Activated CD4-positive, alpha-beta T cell treated with anti-CD3 and anti-CD28 coated beads, Interleukin-2, amount 10 ng/mL, durations not matched to agents 24 days and 14 days (primary cell): Measurements from ENCODE around the gene TNNI3K. TPM values are rescaled to one million over a fixed set of nuclear protein-coding genes. Genes with fewer than 3 reads are reported as not detected.

Source experiments
- DNase-seq: peaks from one replicate; pipeline ENCODE4 v3.0.0; 2022
- H3K27ac Mint-ChIP-seq: one replicate; pipeline ENCODE4 v1.8.0; 2022; ENCODE audit warnings: mild to moderate bottlenecking, mixed read lengths
- H3K27me3 Mint-ChIP-seq: one replicate; pipeline ENCODE4 v1.8.0; 2022; ENCODE audit warnings: mixed read lengths
- H3K36me3 Mint-ChIP-seq: one replicate; pipeline ENCODE4 v1.8.0; 2022; ENCODE audit warnings: low read depth, mild to moderate bottlenecking, mixed read lengths
- H3K4me1 Mint-ChIP-seq: one replicate; pipeline ENCODE4 v1.8.0; 2021; ENCODE audit warnings: mixed read lengths
- H3K4me3 Mint-ChIP-seq: one replicate; pipeline ENCODE4 v1.8.0; 2022; ENCODE audit warnings: mild to moderate bottlenecking, moderate library complexity, mixed read lengths
- H3K9me3 Mint-ChIP-seq: one replicate; pipeline ENCODE4 v1.8.0; 2021; ENCODE audit warnings: mixed read lengths
- intact Hi-C: fragments of 100-400 bp; cut with micrococcal nuclease; formaldehyde crosslinking; loops from one replicate; pipeline ENCODE4 v1.15.1; 2023
- total RNA-seq: library from RNA; stranded (reverse); gene quantifications from 2 replicates; pipeline ENCODE4 v1.2.3, GENCODE V29; 2022

TNNI3K gene
- total RNA-seq, 1 donor from 2014 or later: not detected

DNA sequence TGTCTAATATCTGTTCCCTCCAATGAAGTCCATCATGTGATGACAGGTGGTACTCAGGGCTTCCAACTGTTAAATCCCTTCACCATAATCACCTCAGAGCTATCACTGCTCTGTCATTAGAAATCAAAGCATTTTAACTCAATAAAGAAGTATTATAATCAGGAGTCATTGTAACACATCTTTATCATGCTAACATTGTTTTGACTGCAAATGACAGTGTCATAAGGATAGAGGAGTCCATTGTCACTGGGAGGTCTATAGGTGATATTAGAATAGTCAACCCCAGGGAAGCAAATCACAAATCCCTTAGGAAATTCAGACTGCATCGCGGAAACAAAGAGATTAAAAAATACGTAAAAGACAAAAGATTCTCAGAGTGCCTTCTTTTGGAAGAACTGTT is 246.4 kb downstream of the TNNI3K start:
- Mint-ChIP-seq H3K27me3 (no peaks in the 10 kb centered on the region), H3K27ac (no peak overlapping the region)

DNA sequence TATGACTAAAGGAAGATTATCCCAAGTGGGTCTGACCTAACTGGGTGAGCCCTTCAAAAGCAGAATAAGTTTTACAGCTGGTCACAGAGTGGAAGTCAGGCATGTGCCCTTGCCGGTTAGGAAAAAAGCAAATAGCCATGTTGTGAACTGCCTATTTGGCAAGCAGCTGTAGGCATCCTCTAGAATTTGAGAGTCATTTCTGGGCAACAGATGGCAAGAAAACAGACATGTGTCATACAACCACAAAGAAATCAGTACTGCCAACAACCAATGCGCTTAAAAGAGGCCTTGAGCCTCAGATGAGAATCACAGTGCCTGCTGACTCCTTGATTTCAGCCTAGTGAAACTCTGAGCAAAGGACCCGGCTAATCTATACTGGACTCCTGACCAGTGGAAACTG is 250.4 kb downstream of the TNNI3K start:
- Mint-ChIP-seq H3K4me1 (no peaks in the 10 kb centered on the region), H3K27me3 (no peaks in the 10 kb centered on the region), H3K9me3 (no peaks in the 10 kb centered on the region), H3K27ac (no peak overlapping the region), H3K4me3 (no peak overlapping the region), H3K36me3 (no peaks in the 10 kb centered on the region)
- DNase-seq: no peak
- intact Hi-C loops: no loop called here

More for the DNA sequence above, 246.4 kb downstream of the TNNI3K start:
- no peaks in the 10 kb centered on the region for H3K4me1 Mint-ChIP-seq
- H3K9me3 Mint-ChIP-seq: no peaks in the 10 kb centered on the region
- H3K4me3 Mint-ChIP-seq: no peak overlapping the region
- intact Hi-C loops: no loop called here
- DNase-seq: no peak
- H3K36me3 Mint-ChIP-seq: no peaks in the 10 kb centered on the region

DNA sequence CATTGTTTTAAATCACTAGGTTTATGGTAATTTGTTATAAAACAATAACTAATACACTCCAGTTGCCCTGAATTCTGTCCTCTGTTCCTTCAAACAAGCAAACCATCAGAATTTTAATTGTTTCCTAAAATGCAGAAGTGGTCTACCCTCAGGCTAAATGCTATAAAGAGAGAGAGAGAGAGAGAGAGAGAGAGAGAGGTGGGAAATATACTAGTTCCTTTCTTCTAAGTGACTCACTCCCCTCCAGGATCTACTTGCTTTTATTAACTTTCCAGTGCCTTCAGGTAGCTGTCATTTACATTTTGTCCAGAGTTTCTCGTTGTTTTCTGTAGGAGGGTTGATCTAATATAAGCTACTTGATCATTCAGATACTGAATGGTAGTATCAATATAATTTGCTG is 250.8 kb downstream of the TNNI3K start:
- Mint-ChIP-seq H3K4me1 (no peaks in the 10 kb centered on the region), H3K27me3 (no peaks in the 10 kb centered on the region), H3K36me3 (no peaks in the 10 kb centered on the region), H3K27ac (no peak overlapping the region), H3K9me3 (no peaks in the 10 kb centered on the region), H3K4me3 (no peak overlapping the region)
- DNase-seq: no peak
- intact Hi-C loops: no loop called here

DNA sequence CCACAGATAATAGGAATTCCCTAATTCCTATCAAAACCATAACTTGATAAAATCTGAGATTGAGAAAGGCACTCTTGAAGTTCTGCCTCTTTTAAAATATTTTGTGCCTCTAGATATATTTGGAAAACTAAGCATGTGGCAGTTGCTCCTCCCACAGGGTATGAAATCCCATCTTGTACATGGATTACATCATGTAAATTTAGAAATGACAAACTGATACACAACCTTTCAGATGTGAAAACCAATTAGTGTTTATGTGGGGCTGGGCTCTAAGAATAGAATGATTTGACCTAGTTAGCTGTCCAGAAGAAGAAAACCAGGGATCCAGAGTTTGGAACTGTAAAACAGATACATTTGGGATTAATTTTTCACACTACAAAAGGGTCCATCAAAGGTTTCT is 261.5 kb downstream of the TNNI3K start:
- Mint-ChIP-seq H3K36me3 (no peaks in the 10 kb centered on the region), H3K4me3 (no peak overlapping the region), H3K4me1 (no peaks in the 10 kb centered on the region), H3K27ac (no peak overlapping the region), H3K9me3 (no peaks in the 10 kb centered on the region), H3K27me3 (no peaks in the 10 kb centered on the region)
- DNase-seq: no peak
- intact Hi-C loops: no loop called here

DNA sequence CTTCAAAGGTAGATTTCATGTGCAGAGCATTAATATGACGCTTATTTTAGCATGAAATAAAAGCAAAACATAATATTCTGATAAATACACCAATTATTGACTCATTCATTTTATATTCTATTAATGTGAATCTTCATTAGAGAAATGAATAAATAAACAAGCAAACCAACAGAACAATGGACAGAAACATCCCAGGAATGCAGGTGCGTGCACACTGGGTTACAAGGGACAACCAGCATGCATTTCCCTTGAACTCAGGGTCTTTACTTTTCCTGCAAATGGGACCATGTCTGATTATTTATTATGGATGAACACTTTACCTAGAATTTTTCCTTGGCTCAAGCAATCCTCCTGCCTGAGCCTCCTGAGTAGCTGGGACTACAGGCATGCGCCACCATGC is 263.7 kb downstream of the TNNI3K start:
- intact Hi-C loops: no loop called here
- Mint-ChIP-seq H3K4me1 (no peaks in the 10 kb centered on the region), H3K27ac (no peak overlapping the region), H3K36me3 (no peaks in the 10 kb centered on the region), H3K4me3 (no peak overlapping the region), H3K9me3 (no peaks in the 10 kb centered on the region), H3K27me3 (no peaks in the 10 kb centered on the region)
- DNase-seq: no peak

DNA sequence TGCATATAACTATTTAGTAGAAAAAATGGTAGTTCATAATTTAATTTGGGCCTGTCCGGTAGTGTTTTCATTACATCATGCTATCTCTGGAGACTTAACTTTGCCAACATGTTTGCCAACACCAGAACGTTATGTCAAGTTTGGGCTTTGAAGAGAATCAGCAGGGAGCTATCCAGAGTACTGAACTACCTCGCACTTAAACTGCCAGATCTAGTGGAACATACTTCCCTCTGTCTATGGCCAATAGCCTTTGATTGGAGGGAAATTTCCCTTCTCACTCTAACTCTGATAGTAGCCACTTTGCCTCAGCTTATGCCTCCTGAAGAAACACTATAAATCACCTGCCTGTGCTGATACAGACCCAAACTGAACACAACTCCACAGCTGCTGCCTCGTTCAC is 267.2 kb downstream of the TNNI3K start:
- H3K4me3 Mint-ChIP-seq: no peak overlapping the region
- H3K27me3 Mint-ChIP-seq: no peaks in the 10 kb centered on the region
- H3K36me3 Mint-ChIP-seq: no peaks in the 10 kb centered on the region
- H3K27ac Mint-ChIP-seq: no peak overlapping the region
- intact Hi-C loops: no loop called here
- no peak for DNase-seq
- H3K9me3 Mint-ChIP-seq: no peaks in the 10 kb centered on the region
- H3K4me1 Mint-ChIP-seq: no peaks in the 10 kb centered on the region

DNA sequence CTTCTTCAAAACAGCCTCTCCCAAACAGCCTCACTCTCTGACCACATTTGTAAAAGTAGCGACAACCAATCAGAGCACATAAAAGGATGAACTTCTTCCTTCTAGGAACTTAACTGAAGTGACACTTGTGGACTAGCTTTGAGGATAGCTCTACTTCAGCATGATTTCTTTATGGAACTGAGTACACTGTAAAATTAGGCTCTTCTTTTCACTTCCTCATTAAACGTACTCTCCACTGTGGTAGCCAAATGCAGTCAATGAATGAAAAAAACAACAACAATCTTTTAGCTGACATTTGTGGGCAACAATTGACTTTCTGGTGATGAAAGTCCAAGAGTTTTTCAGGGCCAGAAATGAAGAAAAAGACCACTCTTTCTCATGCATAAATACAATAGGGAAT is 267.7 kb downstream of the TNNI3K start:
- Mint-ChIP-seq H3K36me3 (no peaks in the 10 kb centered on the region), H3K9me3 (no peaks in the 10 kb centered on the region), H3K27ac (no peak overlapping the region), H3K4me3 (no peak overlapping the region), H3K27me3 (no peaks in the 10 kb centered on the region), H3K4me1 (no peaks in the 10 kb centered on the region)
- no peak for DNase-seq
- intact Hi-C loops: no loop called here

DNA sequence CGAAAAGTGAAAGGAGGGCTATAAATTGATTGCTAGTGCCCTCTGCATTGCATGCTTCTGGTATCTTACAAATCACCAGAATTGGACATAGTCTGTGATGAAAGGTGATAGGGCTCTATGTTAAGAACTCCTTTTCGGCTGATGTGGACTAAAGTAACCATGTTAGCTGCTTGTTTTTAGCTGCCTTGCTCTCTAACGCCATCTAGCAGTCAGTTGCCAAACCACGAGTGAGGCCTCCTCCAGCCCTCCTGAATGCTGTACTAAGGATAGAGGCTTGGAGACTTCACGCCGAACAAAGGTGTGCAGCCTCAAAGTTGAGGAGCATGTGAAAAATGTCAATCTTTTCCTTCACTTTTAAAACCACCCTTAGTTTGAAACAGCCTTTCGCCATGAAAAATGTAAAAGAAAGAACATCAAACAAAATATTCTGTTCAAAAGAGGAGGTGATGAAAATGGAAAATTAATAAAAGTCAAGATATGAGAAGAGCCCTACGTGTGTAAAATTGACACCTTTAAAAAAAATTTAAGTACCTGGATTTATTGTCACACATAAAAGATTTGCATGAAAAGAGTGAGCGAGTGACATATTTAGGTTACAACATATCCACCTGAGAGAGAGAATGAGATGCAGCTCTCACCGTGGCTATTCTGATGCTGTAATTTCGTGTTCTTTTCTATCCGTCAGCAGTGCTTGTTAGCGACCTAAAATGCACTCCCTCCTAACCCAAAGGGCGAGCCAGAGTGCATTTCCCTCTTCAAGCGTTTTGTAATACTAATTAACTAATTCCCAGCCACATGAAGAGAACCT is 269.1 kb downstream of the TNNI3K start:
- intact Hi-C loops: no loop called here
- no peaks in the 10 kb centered on the region for H3K27me3 Mint-ChIP-seq

DNA sequence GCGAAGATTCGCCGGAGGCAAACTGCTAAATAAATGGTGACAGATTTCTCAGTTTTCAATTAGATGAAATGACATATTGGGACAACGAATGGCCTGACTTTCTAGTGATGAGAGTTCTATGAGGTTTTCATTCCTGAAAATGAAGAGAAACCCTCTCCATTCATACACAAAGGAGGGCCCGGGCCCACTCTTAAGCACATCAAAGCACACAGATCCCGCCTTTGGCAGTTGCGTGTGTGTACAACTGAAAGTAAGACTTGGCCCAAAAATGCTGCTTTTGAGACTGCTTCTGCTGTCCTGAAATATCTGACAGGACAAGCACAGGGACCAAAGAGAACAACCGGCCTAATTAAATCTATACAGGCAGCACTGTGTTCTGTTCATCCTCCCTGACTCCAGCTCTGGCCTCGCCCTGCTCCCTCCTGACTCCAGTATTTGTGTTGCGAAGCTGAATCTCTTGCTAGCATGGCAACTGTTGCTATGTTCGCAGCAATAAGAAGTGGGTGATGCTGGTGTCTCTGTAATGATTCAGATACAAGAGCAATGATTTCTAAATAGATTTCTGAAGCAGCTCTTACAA is 269.8 kb downstream of the TNNI3K start:
- H3K36me3 Mint-ChIP-seq: no peaks in the 10 kb centered on the region

More for the DNA sequence above, 269.1 kb downstream of the TNNI3K start:
- Mint-ChIP-seq H3K36me3 (no peaks in the 10 kb centered on the region), H3K9me3 (no peaks in the 10 kb centered on the region), H3K4me1 (no peaks in the 10 kb centered on the region), H3K4me3 (no peak overlapping the region), H3K27ac (no peak overlapping the region)
- peak; percentile 81 for DNase-seq

DNA sequence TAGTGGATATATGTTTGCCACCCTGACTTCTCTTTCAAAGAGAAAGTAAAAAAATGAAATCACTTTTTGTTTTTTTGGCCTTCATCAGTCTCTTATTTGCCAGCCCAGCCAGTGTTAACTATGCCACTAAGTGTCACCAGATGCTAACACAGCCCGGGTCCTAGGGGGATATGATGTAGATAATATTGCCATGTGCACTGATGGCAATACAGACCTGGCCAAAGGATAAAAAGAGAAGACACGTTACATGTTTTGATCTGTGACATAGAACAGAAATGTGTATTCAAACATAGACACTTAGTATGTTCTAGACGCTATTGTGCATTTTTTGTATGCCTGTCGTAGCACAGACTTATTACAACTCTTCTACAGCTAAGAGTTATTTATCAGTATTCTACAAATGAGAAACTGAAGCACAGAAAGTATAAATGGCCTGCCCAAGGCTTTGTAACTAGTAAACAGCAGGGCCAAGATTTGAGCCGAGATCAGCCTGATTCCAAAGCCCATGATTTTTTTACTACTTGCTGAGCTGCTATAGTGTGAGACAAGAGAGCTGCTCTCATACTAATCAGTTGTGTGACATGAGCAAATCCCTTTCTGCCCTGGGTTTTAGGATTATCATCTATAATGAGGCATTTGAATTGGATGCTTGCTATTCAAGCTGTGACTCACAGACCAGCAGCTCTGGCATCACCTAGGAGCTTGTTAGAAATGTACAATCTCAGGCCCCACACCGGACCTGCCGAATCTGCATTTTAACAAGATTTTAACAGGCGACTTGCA is 270.9 kb downstream of the TNNI3K start:
- intact Hi-C loops: no loop called here

More for the DNA sequence above, 269.8 kb downstream of the TNNI3K start:
- H3K27me3 Mint-ChIP-seq: no peaks in the 10 kb centered on the region
- intact Hi-C loops: no loop called here
- H3K27ac Mint-ChIP-seq: no peak overlapping the region
- no peak overlapping the region for H3K4me3 Mint-ChIP-seq
- no peak for DNase-seq
- H3K4me1 Mint-ChIP-seq: no peaks in the 10 kb centered on the region
- H3K9me3 Mint-ChIP-seq: no peaks in the 10 kb centered on the region

DNA sequence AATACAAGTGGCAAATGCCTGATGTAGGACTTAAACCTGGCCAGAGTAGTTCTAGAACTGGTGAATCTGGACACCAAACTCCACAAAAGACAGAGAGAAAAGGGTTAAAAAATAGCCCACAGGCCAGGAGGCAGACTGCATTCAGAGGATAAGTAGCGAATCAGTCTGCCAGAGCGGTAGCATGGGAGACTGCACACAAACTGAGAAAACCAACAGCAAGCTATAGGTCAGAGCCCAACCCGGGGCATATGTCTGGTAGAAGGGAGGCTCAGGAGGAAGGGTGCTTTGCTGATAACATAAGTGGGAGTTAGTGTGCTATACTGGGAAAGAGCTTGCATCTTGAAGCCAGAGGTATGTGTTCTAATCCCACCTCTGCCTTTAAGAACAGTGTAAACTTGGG is 273.3 kb downstream of the TNNI3K start:
- H3K27me3 Mint-ChIP-seq: no peaks in the 10 kb centered on the region
- no peak overlapping the region for H3K27ac Mint-ChIP-seq
- no peaks in the 10 kb centered on the region for H3K9me3 Mint-ChIP-seq
- no peaks in the 10 kb centered on the region for H3K4me1 Mint-ChIP-seq
- H3K36me3 Mint-ChIP-seq: no peaks in the 10 kb centered on the region
- intact Hi-C loops: no loop called here
- H3K4me3 Mint-ChIP-seq: no peak overlapping the region
- no peak for DNase-seq

More for the DNA sequence above, 270.9 kb downstream of the TNNI3K start:
- H3K9me3 Mint-ChIP-seq: no peaks in the 10 kb centered on the region
- H3K27ac Mint-ChIP-seq: no peak overlapping the region
- H3K4me1 Mint-ChIP-seq: no peaks in the 10 kb centered on the region
- no peak for DNase-seq
- no peaks in the 10 kb centered on the region for H3K36me3 Mint-ChIP-seq
- H3K27me3 Mint-ChIP-seq: no peaks in the 10 kb centered on the region
- H3K4me3 Mint-ChIP-seq: no peak overlapping the region

DNA sequence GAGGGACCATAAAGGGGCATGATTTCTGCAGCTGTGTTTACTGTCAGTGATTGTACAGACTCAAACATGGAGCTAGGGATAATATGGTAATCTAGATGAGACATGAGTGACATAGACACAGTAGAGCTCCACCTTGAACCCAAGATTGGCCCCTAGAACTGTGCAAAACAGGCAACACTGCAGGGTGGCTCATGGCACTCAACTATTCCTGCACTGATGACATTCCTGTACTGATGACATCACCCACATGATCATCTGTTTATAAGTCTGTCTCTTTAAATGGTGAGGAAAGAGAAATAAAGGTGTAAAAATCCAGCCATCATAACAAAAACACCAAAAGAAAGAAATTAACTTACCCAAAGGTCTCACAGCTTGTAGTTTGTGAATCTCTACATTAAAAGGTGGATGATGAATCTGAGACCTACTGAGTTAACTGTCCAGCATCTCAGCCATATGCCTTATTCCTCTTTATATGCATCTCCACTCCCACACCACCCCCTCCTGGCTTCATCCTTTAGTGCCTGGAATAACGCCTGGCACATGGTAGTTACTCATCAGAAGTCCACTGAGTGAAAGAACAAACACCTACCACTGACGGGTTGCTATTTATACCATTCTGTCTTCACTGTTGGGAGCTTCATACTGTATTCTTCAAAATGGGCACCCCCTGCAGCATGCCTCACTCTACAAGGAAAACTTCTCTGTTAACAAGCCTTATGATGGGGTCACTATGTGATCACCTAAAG is 277.2 kb downstream of the TNNI3K start, which contains the start of gene LRRC53:
TSS of gene LRRC53 (minus strand) at position 442 of the 746 bp plus-strand sequence. CDS start 29,262 bp downstream, outside the sequence.
- no peak for DNase-seq
- no peak within 1 kb of the TSS for H3K27ac Mint-ChIP-seq
- intact Hi-C loops: no loop called here
- H3K36me3 Mint-ChIP-seq: no peaks in the 10 kb centered on the region
- no peak within 1 kb of the TSS for H3K4me3 Mint-ChIP-seq
- no peaks in the 10 kb centered on the region for H3K4me1 Mint-ChIP-seq
- no peaks in the 10 kb centered on the region for H3K27me3 Mint-ChIP-seq
- H3K9me3 Mint-ChIP-seq: no peaks in the 10 kb centered on the region

DNA sequence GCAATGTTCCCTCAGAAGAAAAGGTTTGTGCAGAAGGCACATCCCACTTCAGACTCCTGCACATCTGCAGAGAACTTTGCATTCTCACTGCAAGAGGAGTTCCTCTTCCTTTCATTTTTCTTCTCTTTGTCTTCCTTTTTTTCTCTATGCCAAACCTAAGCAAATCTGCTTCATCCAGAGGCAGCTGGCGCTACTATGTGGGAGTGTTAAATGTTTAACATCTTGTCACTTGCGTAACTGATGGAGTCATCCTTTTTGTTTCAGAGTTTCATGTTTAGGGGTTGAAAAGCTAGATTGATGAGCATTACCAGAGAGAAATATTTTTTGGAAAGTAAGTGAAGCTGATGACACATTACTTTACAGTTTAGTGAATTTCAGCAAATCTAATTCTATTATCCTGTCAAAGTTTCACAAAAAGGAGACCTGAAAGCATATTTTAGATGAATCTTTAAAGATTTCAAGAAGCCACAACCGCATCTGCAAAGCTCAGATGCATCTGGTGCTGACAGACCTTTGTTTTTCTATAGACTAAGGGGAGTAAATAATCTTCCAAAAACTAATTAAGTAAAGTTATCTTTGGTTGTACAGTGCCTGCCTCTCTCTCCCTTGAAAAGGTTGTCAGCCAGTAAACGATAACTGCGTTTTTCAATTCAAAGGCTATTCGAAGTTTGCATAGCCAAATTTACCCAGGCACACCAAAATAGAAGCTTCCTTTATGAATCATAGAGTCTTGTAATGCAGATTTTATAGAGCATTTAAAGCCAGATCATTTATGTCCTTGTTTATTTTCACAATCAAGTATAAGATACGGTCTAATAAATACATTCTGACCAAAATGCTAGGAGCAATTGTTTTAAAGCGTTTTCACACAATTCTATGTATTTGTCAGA is 278.5 kb downstream of the TNNI3K start:
- Mint-ChIP-seq H3K9me3 (no peaks in the 10 kb centered on the region), H3K4me1 (no peaks in the 10 kb centered on the region), H3K27me3 (no peaks in the 10 kb centered on the region), H3K27ac (no peak overlapping the region), H3K36me3 (no peaks in the 10 kb centered on the region), H3K4me3 (no peak overlapping the region)
- intact Hi-C loops: no loop called here
- DNase-seq: no peak
